OCI-LY7 (cell line): ENCODE measurements around the gene PNPLA1. TPM values are rescaled to one million over a fixed set of nuclear protein-coding genes. Genes with fewer than 3 reads are reported as not detected.

Experiments used
- BruUV-seq: library from RNA; stranded (reverse); fragments of 400-500 nt; replicated peaks from 2 replicates; lab custom pipeline; 2021; lab: Mats Ljungman, UMichigan
- CTCF ChIA-PET: fragments of 300-600 bp; sonication (Branson Sonifier 250); formaldehyde crosslinking; loops from one replicate; lab custom pipeline; 2022; ENCODE audit warnings: antibody characterized with exemption; ENCODE audit not compliant: unreplicated experiment; lab: Charles Lee
- POLR2A ChIA-PET: fragments of 300-600 bp; sonication (Branson Sonifier 250); formaldehyde crosslinking; loops from one replicate; lab custom pipeline; 2022; ENCODE audit warnings: antibody characterized with exemption; lab: Charles Lee
- DNase-seq: peaks from one replicate; pipeline ENCODE4 v3.0.0-alpha.2; 2015; ENCODE audit warnings: low spot score
- H2AFZ ChIP-seq: fragments of 200-600 bp; sonication (generic), shearing (Covaris generic); 2 replicates; pipeline ENCODE4 v1.6.1; 2014; ENCODE audit warnings: mild to moderate bottlenecking, antibody characterized with exemption, low read length, moderate library complexity
- H3K27ac ChIP-seq: fragments of 200-600 bp; sonication (generic); 2 replicates; pipeline ENCODE4 v1.5.1; 2014; ENCODE audit warnings: mixed run types, low read depth, mild to moderate bottlenecking, moderate library complexity, low read length, inconsistent platforms; ENCODE audit not compliant: poor library complexity, severe bottlenecking
- H3K36me3 ChIP-seq: fragments of 200-600 bp; sonication (generic); 2 replicates; pipeline ENCODE4 v1.6.1; 2014; ENCODE audit warnings: mild to moderate bottlenecking, antibody characterized with exemption, low read length, moderate library complexity, mixed read lengths; ENCODE audit not compliant: insufficient read depth
- H3K4me1 ChIP-seq: fragments of 200-600 bp; sonication (generic); 2 replicates; pipeline ENCODE4 v1.5.1; 2014; ENCODE audit warnings: mild to moderate bottlenecking, low read length; ENCODE audit not compliant: insufficient read depth, poor library complexity, severe bottlenecking
- H3K4me2 ChIP-seq: fragments of 200-600 bp; sonication (generic); 2 replicates; pipeline ENCODE4 v1.6.1; 2014; ENCODE audit warnings: mild to moderate bottlenecking, low read length
- H3K4me3 ChIP-seq: fragments of 200-600 bp; sonication (generic); 2 replicates; pipeline ENCODE4 v1.5.1; 2014; ENCODE audit warnings: mild to moderate bottlenecking, low read depth, low read length; ENCODE audit not compliant: poor library complexity, severe bottlenecking
- H3K79me2 ChIP-seq: fragments of 200-600 bp; sonication (generic); 2 replicates; pipeline ENCODE4 v1.6.1; 2016; ENCODE audit warnings: low read depth, mild to moderate bottlenecking, low read length, moderate library complexity, mixed read lengths; ENCODE audit not compliant: insufficient read depth
- H3K9me2 ChIP-seq: fragments of 200-600 bp; sonication (generic); 2 replicates; pipeline ENCODE4 v1.6.1; 2016; ENCODE audit warnings: mild to moderate bottlenecking, low read length, mixed read lengths; ENCODE audit not compliant: insufficient read depth
- H3K9me3 ChIP-seq: fragments of 200-600 bp; sonication (generic); 2 replicates; pipeline ENCODE4 v1.6.1; 2014; ENCODE audit warnings: mild to moderate bottlenecking, mixed run types, low read length, mixed read lengths
- H4K20me1 ChIP-seq: fragments of 200-600 bp; sonication (generic); 2 replicates; pipeline ENCODE4 v1.6.1; 2014; ENCODE audit warnings: mild to moderate bottlenecking, antibody characterized with exemption, low read length, moderate library complexity, mixed read lengths; ENCODE audit not compliant: insufficient read depth
- CTCF ChIP-seq: fragments of 200-600 bp; sonication (generic); conservative IDR thresholded peaks from 2 replicates; pipeline ENCODE4 v1.5.1; 2014; ENCODE audit warnings: mild to moderate bottlenecking, antibody characterized with exemption, low read length, moderate library complexity, mixed read lengths
- EZH2phosphoT487 ChIP-seq: fragments of 200-600 bp; sonication (generic); IDR thresholded peaks from 2 replicates; pipeline ENCODE4 v1.6.1; 2018; ENCODE audit warnings: low read depth, borderline replicate concordance, mild to moderate bottlenecking, mixed run types, antibody characterized with exemption, low read length, moderate library complexity, mixed read lengths
- intact Hi-C: fragments of 100-400 bp; cut with micrococcal nuclease; formaldehyde crosslinking; loops from one replicate; pipeline ENCODE4 v1.10.0; 2022; ENCODE audit not compliant: unreplicated experiment
- total RNA-seq, 2 experiments: library from RNA; depleted of rRNA in 1 of 2; stranded (reverse); fragments of >200 nt in 1 of 2; shearing (Covaris generic) in 1 of 2; gene quantifications; 2 replicates each; pipeline ENCODE4 v1.2.3, GENCODE V29; 2014 to 2022

Gene PNPLA1
- total RNA-seq, 2 experiments from 2014 or later: not detected

- Histone ChIP-seq H3K4me1 (no peaks in the 10 kb centered on the region), H3K9me2 (no peaks in the 10 kb centered on the region), H4K20me1 (no peaks in the 10 kb centered on the region), H3K36me3 (no peaks in the 10 kb centered on the region), H2AFZ (no peak overlapping the region), H3K4me3 (no peak overlapping the region), H3K79me2 (no peaks in the 10 kb centered on the region), H3K4me2 (no peak overlapping the region), H3K27ac (no peak overlapping the region), H3K9me3 (no peaks in the 10 kb centered on the region)
- no TSS peak for BruUV-seq
- TF ChIP-seq CTCF: no peak
- TF ChIP-seq EZH2phosphoT487: no peak
- CTCF ChIA-PET: no interaction called here
- no peak for DNase-seq
- intact Hi-C loops: no loop called here
- POLR2A ChIA-PET: no interaction called here
These were observed 6.4 kb upstream of the PNPLA1 start for GRCh38 chr6:36263390-36264000.

- Histone ChIP-seq H3K9me2 (no peaks in the 10 kb centered on the region), H2AFZ (no peak overlapping the region), H3K4me2 (no peak overlapping the region), H4K20me1 (no peaks in the 10 kb centered on the region), H3K4me3 (no peak overlapping the region), H3K27ac (no peak overlapping the region), H3K4me1 (no peaks in the 10 kb centered on the region), H3K36me3 (no peaks in the 10 kb centered on the region), H3K9me3 (no peaks in the 10 kb centered on the region), H3K79me2 (no peaks in the 10 kb centered on the region)
- intact Hi-C loops: no loop called here
- TF ChIP-seq CTCF (no peak), EZH2phosphoT487 (no peak)
- POLR2A ChIA-PET: interaction anchor here (1.0 kb wide), 1 partner anchor 15 kb away, joined by 3 read pairs; no protein-coding TSS in a partner anchor
- CTCF ChIA-PET: interaction anchor here (1.0 kb wide), 1 partner anchor 17 kb away, joined by 4 read pairs; no protein-coding TSS in a partner anchor
- BruUV-seq: no TSS peak
- no peak for DNase-seq
These were observed 4.1 kb upstream of the PNPLA1 start for GRCh38 chr6:36265744-36266143.

- Histone ChIP-seq H3K4me2 (no peak overlapping the region), H3K4me3 (no peak overlapping the region), H3K4me1 (no peaks in the 10 kb centered on the region), H3K36me3 (no peaks in the 10 kb centered on the region), H2AFZ (no peak overlapping the region), H3K79me2 (no peaks in the 10 kb centered on the region), H3K9me2 (no peaks in the 10 kb centered on the region), H4K20me1 (no peaks in the 10 kb centered on the region), H3K9me3 (no peaks in the 10 kb centered on the region), H3K27ac (no peak overlapping the region)
- CTCF ChIA-PET: interaction anchor here (0.6 to 1.0 kb wide), 3 partner anchors 15 to 255 kb away, joined by 3 to 4 read pairs (median 3); no protein-coding TSS in a partner anchor
- TF ChIP-seq EZH2phosphoT487 (no peak), CTCF (no peak)
- no TSS peak for BruUV-seq
- no peak for DNase-seq
- POLR2A ChIA-PET: interaction anchor here (1.1 kb wide), 1 partner anchor 37 kb away, joined by 3 read pairs; no protein-coding TSS in a partner anchor
- intact Hi-C loops: no loop called here
These were observed 2.8 kb upstream of the PNPLA1 start for GRCh38 chr6:36266913-36267644.
